ENCODE measurements around the gene ADAD1.
"Not testable (repeated sequence)": the region's sequence is repeated elsewhere in the genome, so short reads cannot be mapped to it uniquely, and the experiment has no call there.

ADAD1 gene

DNA sequence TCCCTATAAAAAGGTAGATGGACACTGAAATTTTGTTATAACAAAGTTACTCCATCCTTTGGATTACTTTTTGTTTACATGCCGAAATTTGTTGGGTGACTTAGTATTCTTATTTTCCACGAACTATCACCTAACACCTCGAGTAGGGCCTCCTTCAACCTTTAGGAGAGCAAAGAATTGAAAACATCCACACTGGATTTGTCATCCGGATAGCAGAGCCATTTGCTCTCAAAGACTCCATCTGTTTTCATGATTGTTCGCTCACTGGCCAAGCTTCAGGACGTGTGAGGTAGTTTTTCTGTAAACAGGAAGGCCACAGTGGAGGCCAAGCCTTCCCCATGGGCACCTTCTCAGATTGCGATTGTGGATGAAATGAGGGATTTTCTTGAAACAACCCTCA lies at the start of gene ADAD1:
Gene ADAD1, plus strand, starts transcription at position 301 of the 400 bp plus-strand sequence. CDS start 1,059 bp downstream, outside the sequence.
- no peak for DNase-seq

DNA sequence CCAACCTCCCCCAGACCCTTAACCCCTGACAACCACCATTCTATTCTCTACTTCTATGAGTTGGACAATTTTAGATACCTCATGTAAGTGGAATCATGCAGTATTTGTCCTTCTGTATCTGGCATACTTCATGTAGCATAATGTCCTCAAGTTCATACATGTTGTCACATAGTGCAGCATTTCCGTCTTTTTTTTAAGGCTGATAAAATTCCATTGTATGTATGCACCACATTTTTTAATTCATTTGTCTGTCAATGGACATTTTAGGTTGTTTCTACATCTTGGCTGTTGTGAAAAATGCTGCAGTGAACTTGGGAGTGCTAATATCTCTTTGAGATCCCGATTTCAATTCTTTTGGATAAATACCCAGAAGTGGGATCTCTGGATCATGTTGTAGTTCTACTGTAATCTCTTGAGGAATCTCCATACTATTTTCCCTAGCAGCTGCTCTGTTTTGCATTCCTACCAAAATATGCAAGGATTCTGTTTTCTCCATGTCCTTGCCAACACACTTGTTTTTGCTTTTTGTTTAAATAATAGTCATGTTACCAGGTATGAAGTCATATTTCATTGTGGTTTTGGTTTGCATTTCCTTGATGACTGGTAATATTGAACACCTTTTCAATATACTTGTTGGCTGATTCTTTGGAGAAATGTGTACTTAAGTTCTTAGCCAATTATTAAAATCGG lies 48.8 kb upstream of the ADAD1 start:
- no peak for DNase-seq

DNA sequence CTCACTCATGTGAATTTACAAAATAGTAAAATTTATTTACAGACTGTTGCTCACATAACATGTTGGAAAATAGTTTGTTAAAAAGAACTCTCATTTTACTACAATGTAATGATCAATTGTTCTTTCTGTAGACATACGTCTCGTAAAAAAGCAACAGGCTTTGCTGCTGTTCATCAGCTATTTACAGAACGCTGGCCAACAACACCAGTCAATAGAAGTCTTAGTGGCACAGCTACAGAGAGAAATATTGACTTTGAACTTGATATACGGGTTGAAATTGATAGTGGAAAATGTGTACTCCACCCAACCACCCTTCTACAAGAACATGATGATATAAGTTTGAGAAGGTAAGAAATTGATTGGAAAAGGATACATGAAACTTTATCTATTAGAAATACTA lies 47.6 kb upstream of the ADAD1 start:
- DNase-seq: no peak

DNA sequence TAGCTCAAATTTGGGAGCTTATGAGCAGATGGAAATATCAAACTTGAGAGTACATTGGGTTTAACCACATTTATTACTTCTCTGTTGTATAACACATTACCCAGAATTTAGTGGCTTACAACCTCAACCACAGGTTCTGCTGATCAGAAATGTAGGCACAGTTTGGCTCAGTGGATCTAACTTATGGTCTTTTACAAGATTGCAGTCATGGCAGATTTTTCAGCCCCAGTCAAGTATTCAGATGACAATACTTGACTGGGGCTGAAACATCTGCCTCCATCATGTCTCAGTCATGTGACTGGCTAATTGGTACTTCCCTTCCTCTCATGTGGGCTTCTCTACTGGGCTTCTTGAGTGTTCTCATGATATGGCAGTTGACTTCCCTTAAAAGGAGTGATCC lies 44.0 kb upstream of the ADAD1 start:
- DNase-seq: no peak

DNA sequence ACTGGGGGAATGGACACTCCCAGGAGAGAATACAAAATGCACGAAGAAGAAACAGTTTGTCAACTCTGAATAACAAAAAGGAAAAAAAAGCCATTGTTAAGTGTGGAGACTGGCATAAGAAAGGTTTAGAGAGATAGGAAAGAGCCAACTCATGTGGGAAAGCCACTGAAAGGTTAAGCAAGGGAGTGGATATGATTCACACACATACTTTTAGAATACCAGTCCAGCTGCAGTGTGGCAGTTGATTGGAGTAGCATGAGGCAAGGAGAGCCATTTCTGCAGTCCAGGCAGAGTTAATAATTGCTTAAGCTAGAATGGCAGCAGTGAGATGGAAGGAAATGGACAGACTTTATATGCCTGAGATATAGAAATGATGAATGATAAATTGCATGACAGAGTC lies 36.9 kb upstream of the ADAD1 start:
- no peak for DNase-seq

DNA sequence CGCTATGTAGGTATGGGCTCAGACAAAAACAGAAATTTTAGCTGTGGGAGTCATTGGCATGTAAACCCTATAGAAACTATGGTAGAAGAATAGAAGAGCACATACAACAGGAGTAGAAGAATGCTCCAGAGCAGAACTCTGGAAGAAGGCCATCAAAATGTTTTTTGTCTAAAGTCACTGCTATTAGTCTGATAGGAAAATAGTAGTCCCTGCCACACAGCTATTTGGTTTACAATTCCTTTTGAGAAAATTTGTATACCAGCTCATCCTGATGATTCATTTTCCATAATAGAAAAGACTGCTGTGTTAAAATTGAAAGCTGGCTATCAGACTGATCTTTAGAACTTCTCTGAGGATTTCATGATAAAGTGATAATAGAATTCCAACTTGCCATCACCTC lies 32.8 kb upstream of the ADAD1 start:
- no peak for DNase-seq

DNA sequence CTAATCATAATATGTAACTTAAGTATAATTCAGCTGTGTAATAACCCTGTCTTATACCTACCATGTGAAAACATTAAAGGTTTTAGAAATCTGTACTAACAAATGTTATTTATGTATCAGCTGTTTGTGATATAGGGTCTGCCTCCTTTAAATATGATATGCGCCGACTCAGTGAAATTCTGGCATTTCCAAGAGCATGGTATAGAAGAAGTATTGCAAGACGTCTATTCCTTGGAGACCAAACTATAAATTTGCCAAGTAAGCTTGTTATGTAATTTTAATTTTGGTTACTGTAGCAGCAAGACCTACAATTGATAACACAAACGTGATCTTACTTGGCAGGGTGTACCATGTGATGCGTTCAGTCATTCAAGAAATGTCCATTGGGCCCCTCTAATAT lies 32.3 kb upstream of the ADAD1 start:
- no peak for DNase-seq

DNA sequence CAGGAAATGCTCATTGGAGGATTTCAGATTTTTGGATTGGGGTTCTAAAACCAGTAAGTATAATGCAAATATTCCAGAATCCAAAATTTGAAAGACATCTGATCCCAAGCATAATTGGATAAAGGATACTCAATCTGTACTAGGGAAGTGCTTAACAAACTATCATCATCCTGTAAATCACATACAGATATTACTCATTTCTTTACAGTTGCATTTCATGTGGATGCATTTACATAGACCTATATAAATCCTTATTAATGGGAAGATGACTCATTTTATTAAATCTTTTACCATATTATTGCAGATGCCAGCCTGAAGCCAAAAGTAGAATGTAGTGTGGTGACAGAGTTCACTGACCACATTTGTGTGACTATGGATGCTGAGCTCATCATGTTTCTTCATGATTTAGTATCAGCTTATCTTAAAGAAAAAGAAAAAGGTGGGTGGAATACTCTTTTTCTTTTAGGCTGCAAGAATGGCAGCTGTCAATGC lies 22.4 kb upstream of the ADAD1 start:
- DNase-seq: no peak

DNA sequence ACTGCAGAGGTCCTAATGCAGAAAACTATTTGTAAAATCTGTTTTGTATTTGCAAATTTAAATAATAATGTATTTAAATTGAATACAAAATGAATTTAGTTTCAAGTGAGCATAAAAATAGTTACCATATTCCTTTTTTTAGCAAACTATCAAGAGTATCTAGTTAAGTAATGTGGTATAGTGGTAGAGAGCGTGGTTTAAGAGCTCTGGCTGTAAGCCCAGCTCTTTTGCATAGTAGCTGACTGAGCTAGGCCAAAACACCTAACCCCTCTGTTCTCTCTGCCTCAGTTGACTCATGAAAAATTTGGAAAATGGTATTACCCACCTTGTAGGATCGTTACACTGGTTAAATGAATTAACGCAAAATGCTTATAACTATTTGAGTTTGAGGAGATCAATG lies 18.1 kb upstream of the ADAD1 start:
- DNase-seq: no peak

DNA sequence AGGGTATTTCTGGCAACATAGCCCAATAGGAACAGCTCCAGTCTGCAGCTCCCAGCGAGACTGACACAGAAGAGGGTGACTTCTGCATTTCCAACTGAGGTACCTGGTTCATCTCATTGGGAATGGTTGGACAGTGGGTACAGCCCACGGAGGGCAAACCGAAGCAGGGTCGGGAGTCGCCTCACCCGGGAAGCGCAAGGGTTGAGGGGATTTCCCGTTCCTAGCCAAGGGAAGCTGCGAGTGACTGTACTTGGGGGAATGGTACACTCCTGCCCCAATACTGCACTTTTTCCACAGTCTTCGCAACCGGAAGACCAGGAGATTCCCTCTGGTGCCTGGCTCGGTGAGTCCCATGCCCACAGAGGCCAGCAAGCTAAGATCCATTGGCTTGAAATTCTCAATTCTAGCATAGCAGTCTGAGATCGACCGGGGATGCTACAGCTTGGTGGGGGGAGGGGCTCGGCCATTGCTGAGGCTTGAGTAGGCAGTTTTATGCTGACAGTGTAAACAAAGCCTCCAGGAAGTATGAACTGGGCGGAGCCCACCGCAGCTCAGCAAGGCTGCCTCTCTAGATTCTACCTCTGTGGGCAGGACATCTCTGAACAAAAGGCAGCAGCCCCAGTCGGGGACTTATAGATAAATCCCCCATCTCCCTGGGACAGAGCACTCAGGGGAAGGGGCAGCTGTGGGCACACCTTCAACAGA lies 14.0 kb upstream of the ADAD1 start:
- DNase-seq: peak in 1 of 2 donors; percentile 22

DNA sequence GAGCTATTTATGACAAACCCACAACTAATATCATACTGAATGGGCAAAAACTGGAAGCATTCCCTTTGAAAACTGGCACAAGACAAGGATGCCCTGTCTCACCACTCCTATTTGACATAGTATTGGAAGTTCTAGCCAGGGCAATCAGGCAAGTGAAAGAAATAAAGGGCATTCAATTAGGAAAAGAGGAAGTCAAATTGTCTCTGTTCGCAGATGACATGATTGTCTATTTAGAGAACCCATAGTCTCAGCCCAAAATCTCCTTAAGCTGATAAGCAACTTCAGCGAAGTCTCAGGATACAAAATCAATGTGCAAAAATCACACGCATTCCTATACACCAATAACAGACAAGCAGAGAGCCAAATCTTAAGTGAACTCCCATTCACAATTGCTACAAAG lies 10.0 kb upstream of the ADAD1 start:
- not testable (repeated sequence) for DNase-seq

DNA sequence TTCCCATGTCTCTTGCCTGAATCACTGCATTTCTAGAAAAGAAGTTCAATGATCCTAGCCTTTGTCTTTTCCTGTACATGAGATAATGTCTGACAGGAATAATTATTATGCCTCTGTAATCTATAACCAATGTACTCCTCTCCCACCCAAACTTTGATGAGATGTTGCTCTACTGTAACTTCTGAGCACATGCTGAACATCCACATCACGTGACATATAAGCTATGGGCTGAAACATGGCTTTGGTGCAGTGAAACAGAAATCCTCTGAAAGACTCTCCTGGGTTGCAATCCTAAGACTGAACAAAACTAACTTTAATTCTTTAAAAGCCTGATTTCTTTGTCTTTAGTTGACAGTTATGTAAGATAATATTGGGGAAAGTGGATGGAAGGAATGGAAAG lies 1.5 kb upstream of the ADAD1 start:
- DNase-seq: no peak

DNA sequence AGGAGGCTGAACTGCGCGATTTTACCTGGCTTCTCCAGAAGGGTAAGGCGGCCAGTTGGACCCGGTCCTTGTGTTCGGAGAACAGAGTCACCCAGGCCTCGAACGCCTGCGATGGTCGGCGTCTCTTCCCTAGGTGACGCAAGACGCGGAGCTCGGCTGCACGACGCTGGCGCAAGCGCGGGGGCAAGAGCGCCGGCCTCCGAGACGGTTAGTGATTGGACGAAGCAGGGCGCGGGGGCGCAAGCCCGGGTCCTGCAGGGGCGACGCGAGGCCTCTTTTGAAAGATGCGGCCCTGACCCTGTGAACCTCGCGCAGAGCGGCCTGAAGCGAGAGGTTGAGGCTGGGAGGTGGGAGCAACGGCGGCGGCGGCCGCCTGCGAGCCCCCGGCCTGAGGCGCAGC lies 428 bp downstream of the ADAD1 start:
- DNase-seq: no peak

DNA sequence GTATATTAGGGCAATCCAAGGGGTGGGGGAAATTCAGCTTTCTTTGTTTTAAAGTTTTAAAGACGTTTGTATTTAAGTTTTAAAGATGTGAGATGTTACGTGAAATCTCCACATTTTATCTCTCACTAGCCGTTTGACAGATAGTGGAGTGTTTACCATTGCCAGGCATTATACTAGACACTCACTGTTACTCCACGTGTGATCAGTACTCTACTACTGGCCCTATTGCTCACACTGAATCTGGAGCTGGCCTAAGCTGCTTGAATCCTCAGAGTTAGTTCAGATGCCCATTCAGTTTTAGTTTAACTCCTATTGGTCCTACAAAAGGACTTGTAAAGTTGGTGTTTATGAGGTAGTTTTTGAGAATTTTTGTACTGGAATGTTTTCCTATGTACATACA lies 4.5 kb downstream of the ADAD1 start:
- DNase-seq: no peak

DNA sequence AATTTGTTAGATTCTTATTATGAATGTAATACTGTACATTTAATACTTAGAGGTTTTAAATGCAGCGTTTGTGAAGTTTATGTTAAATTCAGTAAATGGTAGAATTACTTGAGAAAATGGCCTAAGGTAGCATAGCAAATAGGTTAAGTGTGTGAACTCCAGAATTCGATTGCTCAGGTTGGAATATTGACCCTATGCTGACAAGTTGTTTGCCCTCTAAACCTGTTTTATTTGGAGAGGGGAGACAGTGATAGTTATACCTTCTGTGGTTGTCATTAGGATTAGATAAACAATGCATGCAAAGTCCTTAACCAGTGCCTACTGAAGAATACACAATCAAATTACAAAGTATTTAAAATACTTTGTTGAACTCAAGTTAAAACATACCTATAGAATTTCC lies 5.4 kb downstream of the ADAD1 start:
- no peak for DNase-seq

DNA sequence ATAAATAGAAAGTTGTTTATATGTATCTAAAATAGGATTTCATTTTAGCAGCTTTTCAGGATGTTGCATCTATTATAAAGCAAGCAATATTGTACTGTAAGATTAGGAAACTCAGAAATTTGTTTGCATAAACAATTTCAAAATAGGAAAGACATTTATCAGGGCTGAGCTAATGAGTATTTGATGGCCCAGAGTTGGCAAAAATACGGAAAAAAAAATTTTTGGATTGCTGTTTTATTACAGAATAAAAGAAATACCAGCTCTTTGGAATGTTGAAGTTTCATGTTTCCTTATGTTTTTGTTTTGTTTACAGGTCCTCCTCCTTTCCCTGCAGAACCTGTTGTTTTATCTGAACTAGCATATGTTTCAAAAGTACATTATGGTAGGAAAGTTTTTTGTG lies 14.5 kb downstream of the ADAD1 start:
- DNase-seq: no peak

DNA sequence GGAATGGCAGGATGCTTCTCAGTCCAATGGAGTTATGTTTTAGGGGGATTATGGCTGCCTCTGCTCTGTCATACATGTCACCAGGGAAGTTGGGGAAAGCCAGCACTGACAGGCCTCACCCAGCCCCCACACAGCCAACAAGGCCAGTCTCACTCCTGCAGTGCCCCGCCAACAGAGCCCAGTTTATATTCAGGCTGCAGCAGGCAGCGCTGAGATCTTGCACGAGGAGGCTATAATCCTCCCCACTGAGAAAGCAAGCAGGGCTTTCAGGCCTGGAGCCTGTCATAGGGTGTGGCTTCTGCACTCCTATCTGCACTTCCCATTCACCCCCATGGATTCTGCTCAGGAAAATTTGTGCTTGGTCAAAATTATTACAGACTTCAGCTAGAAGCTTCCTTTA lies 25.1 kb downstream of the ADAD1 start:
- DNase-seq: no peak

DNA sequence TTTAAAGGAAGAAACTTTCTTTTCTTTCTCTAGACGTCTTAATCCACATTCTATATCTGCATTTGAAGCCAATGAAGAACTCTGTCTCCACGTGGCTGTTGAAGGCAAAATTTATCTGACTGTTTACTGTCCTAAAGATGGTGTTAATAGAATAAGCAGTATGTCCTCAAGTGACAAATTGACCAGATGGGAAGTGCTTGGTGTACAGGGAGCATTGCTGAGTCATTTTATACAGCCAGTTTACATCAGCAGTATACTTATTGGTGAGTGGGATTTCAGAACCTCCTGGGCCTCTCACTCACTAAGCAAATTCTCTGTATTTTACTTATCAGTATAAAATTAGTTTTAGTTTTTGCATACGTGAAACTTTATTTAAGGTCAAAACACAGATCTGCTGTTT lies 33.7 kb downstream of the ADAD1 start:
- DNase-seq: no peak

DNA sequence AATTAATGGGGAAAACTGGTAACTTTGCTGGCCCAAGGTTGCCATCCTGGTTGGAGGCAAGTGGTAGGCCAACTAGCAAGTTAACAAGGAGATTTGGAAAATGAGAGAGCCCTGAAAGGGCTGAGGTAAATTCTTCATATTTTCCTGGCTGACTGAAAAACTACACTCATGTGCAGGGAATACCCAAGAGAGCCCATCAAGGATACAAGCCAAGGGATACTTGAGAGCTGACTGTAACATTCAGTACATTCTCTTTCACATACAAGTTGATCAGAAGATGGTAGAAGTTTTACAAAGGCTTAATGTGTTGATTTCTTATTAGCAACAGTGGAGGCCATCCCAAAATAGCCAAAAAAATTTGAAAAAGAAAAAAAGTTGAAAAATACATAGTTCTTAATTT lies 44.4 kb downstream of the ADAD1 start:
- DNase-seq: no peak

DNA sequence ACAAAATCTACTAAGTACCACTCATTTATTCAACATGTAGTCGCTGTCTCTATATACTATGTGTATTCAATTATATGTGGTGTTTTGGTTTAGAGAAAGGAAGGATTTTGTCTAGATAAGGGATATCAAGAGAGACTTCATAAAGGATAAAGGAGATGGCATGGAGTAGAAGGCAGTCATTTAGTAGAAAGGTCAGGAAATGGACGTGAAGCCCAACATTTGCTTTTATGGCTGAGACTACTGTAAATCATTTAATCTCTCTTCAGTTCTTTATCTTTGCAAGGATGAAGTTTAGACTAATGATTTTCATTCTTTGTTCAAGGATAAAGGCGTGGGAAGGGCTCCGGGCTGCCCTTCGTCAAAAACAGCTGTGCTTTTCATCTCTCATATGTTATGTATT lies 52.5 kb downstream of the ADAD1 start:
- DNase-seq: no peak

DNA sequence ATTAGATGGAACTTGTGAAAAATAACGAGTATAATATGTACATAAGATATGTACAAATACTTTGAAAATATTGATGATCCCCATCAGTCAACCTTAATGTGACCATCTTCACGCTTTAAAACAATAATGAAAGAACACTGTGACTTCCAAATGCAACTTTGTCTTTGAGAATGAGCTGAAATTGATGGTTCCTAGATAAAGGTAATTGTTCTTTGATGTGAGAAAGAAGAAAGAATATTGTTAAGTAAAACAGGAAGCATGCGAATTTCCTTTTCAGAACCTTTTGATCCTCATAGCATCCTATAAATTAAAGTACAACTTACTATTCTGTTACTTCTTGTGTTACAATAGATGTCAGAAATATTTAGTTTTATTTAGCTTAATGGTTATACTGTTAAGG lies 55.5 kb downstream of the ADAD1 start:
- DNase-seq: peak in 1 of 2 donors; percentile 26

DNA sequence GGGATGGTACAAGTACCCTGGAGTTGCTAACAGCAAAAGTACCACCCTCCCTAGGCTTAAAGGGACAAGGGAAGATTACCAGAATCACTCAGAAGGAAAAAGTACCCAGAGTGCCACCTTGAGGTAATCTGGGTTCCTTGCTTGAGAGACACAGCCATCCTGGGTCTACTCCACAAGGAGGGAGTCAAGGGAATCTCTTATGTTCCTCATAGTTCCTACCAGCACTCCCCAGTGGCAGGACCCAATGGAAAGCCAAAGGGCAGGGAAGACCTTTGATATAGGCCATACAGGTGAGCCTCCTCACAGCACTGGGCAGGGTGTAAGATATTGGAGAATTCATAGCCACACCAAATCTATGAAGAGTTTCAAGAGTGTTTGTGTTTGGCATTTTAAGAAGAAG lies 72.0 kb downstream of the ADAD1 start:
- peak in 1 of 2 donors; percentile 36 for DNase-seq

DNA sequence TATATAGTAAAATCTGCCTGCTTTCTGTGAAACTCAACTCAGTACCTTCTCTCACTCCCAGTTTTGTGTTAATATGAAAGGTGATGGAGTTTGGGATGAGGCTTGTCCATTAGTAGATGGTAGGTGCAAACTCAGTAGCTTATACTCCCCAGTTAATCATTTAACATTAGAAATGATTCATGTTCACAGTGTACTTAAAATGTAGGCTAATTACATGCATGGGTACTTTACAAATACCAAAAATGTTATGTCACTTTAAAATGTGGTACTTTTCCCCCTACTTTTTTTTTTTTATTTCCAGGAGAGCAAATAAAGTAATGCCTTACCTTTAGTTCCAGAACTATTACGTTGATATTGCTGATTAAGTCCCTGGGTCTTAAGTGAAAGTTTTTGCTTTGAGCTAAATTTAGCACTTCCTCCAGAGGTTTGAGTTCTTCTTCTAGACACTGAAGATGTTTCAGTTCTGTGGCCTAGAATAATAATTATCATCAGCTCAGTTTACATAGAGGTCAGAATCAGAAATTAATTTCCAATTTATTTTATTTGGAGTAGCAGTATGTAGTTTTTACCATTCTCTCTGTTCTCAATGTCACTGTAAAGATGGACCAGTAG lies 74.7 kb downstream of the ADAD1 start:
- no peak for DNase-seq

All from CD4-positive, alpha-beta T cell treated with Interferon alpha-2 for 1 hour (primary cell).